Endothelial cell (in vitro differentiated cells): ENCODE measurements around the gene TMEM236. TPM values are rescaled to one million over a fixed set of nuclear protein-coding genes. Genes with fewer than 3 reads are reported as not detected.

Source experiments
- DNase-seq: peaks from one replicate; pipeline ENCODE4 v3.0.0; 2021; ENCODE audit warnings: low spot score
- H3K27ac Mint-ChIP-seq: one replicate; pipeline ENCODE4 v1.8.0; 2021; ENCODE audit warnings: mixed read lengths, inconsistent platforms; ENCODE audit not compliant: unreplicated experiment
- H3K27me3 Mint-ChIP-seq: one replicate; pipeline ENCODE4 v1.8.0; 2021; ENCODE audit warnings: mild to moderate bottlenecking, moderate library complexity, mixed read lengths, inconsistent platforms; ENCODE audit not compliant: unreplicated experiment
- H3K36me3 Mint-ChIP-seq: one replicate; pipeline ENCODE4 v1.8.0; 2021; ENCODE audit warnings: mild to moderate bottlenecking, low read depth, mixed read lengths, inconsistent platforms; ENCODE audit not compliant: unreplicated experiment
- H3K4me1 Mint-ChIP-seq: one replicate; pipeline ENCODE4 v1.8.0; 2021; ENCODE audit warnings: mild to moderate bottlenecking, mixed read lengths, inconsistent platforms; ENCODE audit not compliant: unreplicated experiment
- H3K4me3 Mint-ChIP-seq: one replicate; pipeline ENCODE4 v1.8.0; 2021; ENCODE audit warnings: mild to moderate bottlenecking, mixed read lengths, inconsistent platforms; ENCODE audit not compliant: unreplicated experiment
- H3K9me3 Mint-ChIP-seq: one replicate; pipeline ENCODE4 v1.8.0; 2021; ENCODE audit warnings: mixed read lengths, inconsistent platforms; ENCODE audit not compliant: unreplicated experiment
- CTCF ChIP-seq: fragments of 200-600 bp; sonication (generic); IDR thresholded peaks from one replicate; pipeline ENCODE4 v1.5.0; 2021; ENCODE audit warnings: antibody characterized with exemption; ENCODE audit not compliant: unreplicated experiment
- total RNA-seq: library from RNA; stranded (reverse); fragmentation: NEBNext Ultra II Directional; extraction: Animal tissue kit (Norgen Biotek cat#: 25700); gene quantifications from one replicate; pipeline ENCODE4 v1.2.1, GENCODE V29; 2021; ENCODE audit not compliant: unreplicated experiment

The TMEM236 gene
- total RNA-seq, 1 donor from 2014 or later: 0.05 TPM

- H3K36me3 Mint-ChIP-seq: peaks cover 3% of the 10 kb centered on the region
- H3K9me3 Mint-ChIP-seq: no peaks in the 10 kb centered on the region
- peaks cover 25% of the 10 kb centered on the region for H3K4me1 Mint-ChIP-seq
- H3K4me3 Mint-ChIP-seq: no peak overlapping the region
- H3K27ac Mint-ChIP-seq: peak overlapping the region; percentile 55
- no peaks in the 10 kb centered on the region for H3K27me3 Mint-ChIP-seq
- TF ChIP-seq CTCF: no peak
- no peak for DNase-seq
These were observed 32.7 kb downstream of the TMEM236 start for GRCh38 chr10:17784688-17785087.

GRCh38 chr10:17785276-17785930, 33.4 kb downstream of the TMEM236 start:
- no peaks in the 10 kb centered on the region for H3K9me3 Mint-ChIP-seq
- no peak for DNase-seq
- H3K4me3 Mint-ChIP-seq: no peak overlapping the region
- TF ChIP-seq CTCF: no peak
- H3K27ac Mint-ChIP-seq: peak overlapping the region; percentile 55
- H3K36me3 Mint-ChIP-seq: peaks cover 2% of the 10 kb centered on the region
- peaks cover 2% of the 10 kb centered on the region for H3K27me3 Mint-ChIP-seq
- H3K4me1 Mint-ChIP-seq: peaks cover 24% of the 10 kb centered on the region

GRCh38 chr10:17787087-17787961, 35.3 kb downstream of the TMEM236 start:
- H3K27me3 Mint-ChIP-seq: peaks cover 2% of the 10 kb centered on the region
- H3K4me3 Mint-ChIP-seq: no peak overlapping the region
- H3K36me3 Mint-ChIP-seq: no peaks in the 10 kb centered on the region
- no peak for DNase-seq
- H3K9me3 Mint-ChIP-seq: no peaks in the 10 kb centered on the region
- no peak for TF ChIP-seq CTCF
- peaks cover 30% of the 10 kb centered on the region for H3K4me1 Mint-ChIP-seq
- H3K27ac Mint-ChIP-seq: no peak overlapping the region

GRCh38 chr10:17788646-17789045, 36.6 kb downstream of the TMEM236 start:
- H3K9me3 Mint-ChIP-seq: no peaks in the 10 kb centered on the region
- H3K27ac Mint-ChIP-seq: no peak overlapping the region
- no peak overlapping the region for H3K4me3 Mint-ChIP-seq
- no peak for DNase-seq
- H3K4me1 Mint-ChIP-seq: peaks cover 30% of the 10 kb centered on the region
- TF ChIP-seq CTCF: no peak
- no peaks in the 10 kb centered on the region for H3K36me3 Mint-ChIP-seq
- peaks cover 2% of the 10 kb centered on the region for H3K27me3 Mint-ChIP-seq

GRCh38 chr10:17789396-17789795, 37.4 kb downstream of the TMEM236 start:
- no peak for TF ChIP-seq CTCF
- Mint-ChIP-seq H3K36me3 (no peaks in the 10 kb centered on the region), H3K27ac (no peak overlapping the region), H3K27me3 (peaks cover 2% of the 10 kb centered on the region), H3K4me1 (peaks cover 25% of the 10 kb centered on the region), H3K9me3 (no peaks in the 10 kb centered on the region), H3K4me3 (no peak overlapping the region)
- DNase-seq: no peak
